K562 (cell line): Measurements from ENCODE around the gene SAMD14. TPM values are rescaled to one million over a fixed set of nuclear protein-coding genes. Genes with fewer than 3 reads are reported as not detected.

Source experiments
- ARID2 ChIP-seq: fragments of 450-650 bp; IDR thresholded peaks from 2 replicates; pipeline ENCODE4 v1.6.1; 2017; ENCODE audit warnings: antibody characterized with exemption, mild to moderate bottlenecking
- BCOR ChIP-seq: fragments of 450-650 bp; IDR thresholded peaks from 2 replicates; pipeline ENCODE4 v1.6.1; 2016
- BHLHE40 ChIP-seq: IDR thresholded peaks from 2 replicates; pipeline ENCODE4 v1.6.1; 2011; ENCODE audit warnings: low read length, improper control_type of control experiment
- CC2D1A ChIP-seq: fragments of 450-650 bp; IDR thresholded peaks from 2 replicates; pipeline ENCODE4 v1.6.1; 2017; ENCODE audit warnings: mild to moderate bottlenecking
- HCFC1 ChIP-seq: IDR thresholded peaks from 2 replicates; pipeline ENCODE4 v1.6.1; 2012; ENCODE audit warnings: low read depth, low read length, improper control_type of control experiment
- RAD21 ChIP-seq, 2 experiments: fragments of 250-450 bp in 1 of 2; fragments of 450-650 bp in 1 of 2; sonication (Bioruptor Pico) in 1 of 2; formaldehyde crosslinking in 1 of 2; IDR thresholded peaks in 1 of 2; conservative IDR thresholded peaks in 1 of 2; 2 replicates each; pipeline versions ENCODE4 v1.4.0 to v1.8.0; 2020 to 2022; ENCODE audit warnings: mild to moderate bottlenecking in 2 of 2, moderate library complexity in 1 of 2
- RBM25 ChIP-seq: fragments of 200-400 bp; formaldehyde crosslinking; IDR thresholded peaks from 2 replicates; pipeline ENCODE4 v1.6.1; 2018; ENCODE audit warnings: low read length, low read depth, moderate library complexity; ENCODE audit not compliant: severe bottlenecking
- RCOR1 ChIP-seq, 2 experiments: IDR thresholded peaks; 2 replicates each; pipeline ENCODE4 v1.6.1; 2012; ENCODE audit warnings: low read depth in 2 of 2, low read length in 2 of 2, borderline replicate concordance in 1 of 2, improper control_type of control experiment in 1 of 2
- REST ChIP-seq, 2 experiments: fragments of 450-650 bp; formaldehyde crosslinking in 1 of 2; IDR thresholded peaks; 2 replicates each; pipeline versions ENCODE4 v1.4.0 to v1.6.1; 2014 to 2020; ENCODE audit warnings: mild to moderate bottlenecking in 2 of 2, borderline replicate concordance in 1 of 2, low read depth in 1 of 2
- STAG1 ChIP-seq: sonication (generic); formaldehyde crosslinking; IDR thresholded peaks from 2 replicates; pipeline ENCODE4 v1.5.0; 2020; ENCODE audit warnings: missing genetic modification reagents, borderline replicate concordance
- XRCC5 ChIP-seq: fragments of 200-400 bp; formaldehyde crosslinking; IDR thresholded peaks from 2 replicates; pipeline ENCODE4 v1.6.1; 2017; ENCODE audit warnings: low read depth, mild to moderate bottlenecking, low read length
- polyA plus RNA-seq, 8 experiments: library from polyadenylated mRNA; depleted of rRNA in 4 of 8; stranded (reverse) in 5 of 8; unstranded in 3 of 8; fragments of >200 nt; fragmentation: Nextera tagmentation in 2 of 8; fragmentation: Illumina TruSeq in 1 of 8; extraction: Ambion mirVana in 2 of 8; extraction: Trizol in 1 of 8; gene quantifications; 2 replicates each; pipeline versions ENCODE4 v1.2.1 to v1.2.3, GENCODE V29; 2011 to 2014; ENCODE audit warnings: inconsistent platforms in 1 of 8, missing spikeins in 1 of 8
- total RNA-seq, 7 experiments: library from RNA; depleted of rRNA in 6 of 7; stranded (reverse); fragments of >200 nt in 6 of 7; fragmentation: Illumina TruSeq in 2 of 7; extraction: Trizol in 2 of 7; gene quantifications; 2 replicates each; pipeline versions ENCODE4 v1.2.1 to v1.2.3, GENCODE V29; 2011 to 2021; ENCODE audit warnings: low replicate concordance in 1 of 7

Gene SAMD14
- total and polyA plus RNA-seq, 9 of the 15 experiments (the other 6 are each of a cell fraction or from before 2014, with no cell fraction given), result 0.04 to 0.07 TPM; not detected in 7

- TF ChIP-seq REST (IDR thresholded peaks at IDR 0.05; ENCODE audit: borderline replicate concordance) (peak; percentile 70), REST (CRISPR knock-in tag; IDR thresholded peaks at IDR 0.05; ENCODE audit: low read depth) (no peak), STAG1 (CRISPR knock-in tag) (peak; percentile 74; the same call in 1 of the 2 replicates), ARID2 (peak; percentile 39; the same call in 1 of the 2 replicates), XRCC5 (0 out of 2 replicates have a peak, but pooled peaks have one; percentile 48), HCFC1 (0 out of 2 replicates have a peak, but pooled peaks have one; percentile 11), BCOR (peak; percentile 61; the same call in 1 of the 2 replicates), RCOR1 (IDR thresholded peaks at IDR 0.05; ENCODE audit: borderline replicate concordance in 1 of 2, low read depth in 2 of 2, low read length in 2 of 2) (0 out of 4 replicates have a peak, but pooled peaks of 1 of the 2 experiments have one; percentile 11), BHLHE40 (0 out of 2 replicates have a peak, but pooled peaks have one; percentile 15), RAD21 (CRISPR knock-in tag; conservative IDR thresholded peaks at IDR 0.05 in 1 of 2, IDR thresholded peaks at IDR 0.05 in 1 of 2) (peak; percentile 84 to 92), CC2D1A (peak; percentile 65; the same call in 1 of the 2 replicates), RBM25 (peak; percentile 86)
These were observed 42.6 kb downstream of the SAMD14 start (continued) for GRCh38 chr17:50087246-50087911.
